Breast epithelium (tissue), 3 donors: Measurements from ENCODE around the gene GPT2.

ENCODE experiments used
- POLR2A ChIP-seq: fragments of 450-650 bp; IDR thresholded peaks from one replicate; pipeline ENCODE4 v1.6.1; 2016; ENCODE audit warnings: antibody characterized with exemption, mild to moderate bottlenecking, moderate library complexity
- TF ChIP-seq, protein P1 (sequence below), 3 donors: fragments of 450-650 bp; IDR thresholded peaks; one replicate each; pipeline ENCODE4 v1.5.1; 2016 to 2017; ENCODE audit warnings: antibody characterized with exemption in 3 of 3, mild to moderate bottlenecking in 3 of 3, moderate library complexity in 3 of 3

- TF ChIP-seq, protein P1, sequence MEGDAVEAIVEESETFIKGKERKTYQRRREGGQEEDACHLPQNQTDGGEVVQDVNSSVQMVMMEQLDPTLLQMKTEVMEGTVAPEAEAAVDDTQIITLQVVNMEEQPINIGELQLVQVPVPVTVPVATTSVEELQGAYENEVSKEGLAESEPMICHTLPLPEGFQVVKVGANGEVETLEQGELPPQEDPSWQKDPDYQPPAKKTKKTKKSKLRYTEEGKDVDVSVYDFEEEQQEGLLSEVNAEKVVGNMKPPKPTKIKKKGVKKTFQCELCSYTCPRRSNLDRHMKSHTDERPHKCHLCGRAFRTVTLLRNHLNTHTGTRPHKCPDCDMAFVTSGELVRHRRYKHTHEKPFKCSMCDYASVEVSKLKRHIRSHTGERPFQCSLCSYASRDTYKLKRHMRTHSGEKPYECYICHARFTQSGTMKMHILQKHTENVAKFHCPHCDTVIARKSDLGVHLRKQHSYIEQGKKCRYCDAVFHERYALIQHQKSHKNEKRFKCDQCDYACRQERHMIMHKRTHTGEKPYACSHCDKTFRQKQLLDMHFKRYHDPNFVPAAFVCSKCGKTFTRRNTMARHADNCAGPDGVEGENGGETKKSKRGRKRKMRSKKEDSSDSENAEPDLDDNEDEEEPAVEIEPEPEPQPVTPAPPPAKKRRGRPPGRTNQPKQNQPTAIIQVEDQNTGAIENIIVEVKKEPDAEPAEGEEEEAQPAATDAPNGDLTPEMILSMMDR (IDR thresholded peaks at IDR 0.05), result no peak
- no peak for TF ChIP-seq POLR2A
These were observed 5.2 kb downstream of the GPT2 start for GRCh38 chr16:46889245-46889941.
